NK-92 treated with Interleukin-12 subunit alpha and Interleukin-12 subunit beta, amount 100 ng/mL, for 24 hours (cell line): Measurements from ENCODE around the gene SERPIND1.
"Not testable (repeated sequence)": the region's sequence is repeated elsewhere in the genome, so short reads cannot be mapped to it uniquely, and the experiment has no call there.

ENCODE experiments used
- DNase-seq: peaks from one replicate; lab custom pipeline; 2025; lab: John Stamatoyannopoulos, UW

The SERPIND1 gene

GRCh38 chr22:20813056-20813455 is 39.1 kb downstream of the SERPIND1 start:
- DNase-seq, result no peak

DNA sequence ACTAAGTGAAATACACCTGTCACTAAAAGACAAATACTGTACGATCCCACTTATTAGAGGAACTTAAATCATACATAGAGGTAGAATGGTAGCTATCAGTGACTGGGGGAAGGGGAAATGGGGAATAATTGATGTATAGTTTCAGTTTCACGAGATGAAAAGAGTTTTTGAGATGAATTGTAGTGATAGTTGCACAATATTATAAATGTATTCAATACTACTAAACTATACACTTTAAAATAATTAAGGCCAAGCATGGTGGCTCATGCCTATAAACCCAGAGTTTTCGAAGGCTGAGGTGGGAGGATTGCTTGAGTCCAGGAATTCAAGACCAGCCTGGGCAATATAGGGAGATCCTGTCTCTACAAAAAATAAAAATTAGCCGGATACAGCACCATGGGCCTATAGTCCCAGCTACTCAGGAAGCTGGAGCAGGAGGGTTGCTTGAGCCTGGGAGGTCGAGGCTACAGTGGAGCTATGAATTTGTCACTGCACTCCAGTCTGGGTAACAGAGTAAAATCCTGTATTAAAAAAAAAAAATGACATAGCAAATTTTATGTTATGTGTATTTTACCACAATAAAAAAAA is 40.4 kb downstream of the SERPIND1 start:
- no peak for DNase-seq

- no peak for DNase-seq
Observed at GRCh38 chr22:20815477-20816050, 41.7 kb downstream of the SERPIND1 start.

- DNase-seq, result no peak
Observed at GRCh38 chr22:20816559-20816958, 42.6 kb downstream of the SERPIND1 start.

DNA sequence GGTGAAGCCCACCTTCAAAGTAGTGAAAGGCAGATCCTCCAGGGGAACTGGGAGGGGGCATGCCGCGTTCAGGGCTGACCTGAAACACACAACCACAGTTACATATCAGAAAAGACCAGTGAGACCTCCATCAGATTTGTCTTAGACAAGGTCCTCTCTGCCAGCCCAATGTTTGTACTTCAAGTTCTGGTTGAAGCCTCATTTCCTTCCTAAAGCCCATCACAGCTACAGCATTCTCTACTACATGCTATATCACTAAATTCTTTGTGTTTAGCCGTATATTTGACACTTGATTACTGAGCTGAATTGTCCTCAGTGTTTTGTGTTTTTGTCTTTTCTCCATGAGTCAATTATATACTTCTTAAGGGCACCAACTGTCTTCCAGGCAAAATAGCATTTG is 44.6 kb downstream of the SERPIND1 start:
- DNase-seq, result no peak

- no peak for DNase-seq
Observed at GRCh38 chr22:20819471-20819870, 45.6 kb downstream of the SERPIND1 start.

- DNase-seq, result not testable (repeated sequence)
Observed at GRCh38 chr22:20821717-20822239, 47.9 kb downstream of the SERPIND1 start.

- DNase-seq, result no peak
Observed at GRCh38 chr22:20822240-20822639, 48.3 kb downstream of the SERPIND1 start.

DNA sequence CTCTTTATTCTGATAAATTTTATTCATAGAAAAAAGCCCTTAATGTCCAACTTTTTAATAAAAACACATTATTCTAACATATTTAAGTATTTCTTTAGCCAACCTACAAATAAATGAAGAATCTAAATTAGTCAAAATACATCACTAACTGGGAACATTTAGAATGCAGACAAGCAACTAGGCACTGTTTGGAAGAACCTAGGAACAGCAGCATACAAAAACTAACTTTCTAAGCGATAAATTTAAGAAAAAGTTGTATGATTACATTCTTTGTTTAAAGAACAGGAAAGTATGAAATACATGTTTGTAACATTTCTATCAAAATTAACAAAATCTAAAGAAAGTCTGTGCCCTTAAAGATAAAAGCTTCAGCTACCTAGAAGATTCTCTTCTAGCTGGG is 49.4 kb downstream of the SERPIND1 start:
- no peak for DNase-seq

GRCh38 chr22:20825216-20825615 is 51.3 kb downstream of the SERPIND1 start:
- DNase-seq, result not testable (repeated sequence)

GRCh38 chr22:20825624-20826023 is 51.7 kb downstream of the SERPIND1 start:
- no peak for DNase-seq

GRCh38 chr22:20826373-20827152 is 52.6 kb downstream of the SERPIND1 start:
- DNase-seq, result not testable (repeated sequence)

DNA sequence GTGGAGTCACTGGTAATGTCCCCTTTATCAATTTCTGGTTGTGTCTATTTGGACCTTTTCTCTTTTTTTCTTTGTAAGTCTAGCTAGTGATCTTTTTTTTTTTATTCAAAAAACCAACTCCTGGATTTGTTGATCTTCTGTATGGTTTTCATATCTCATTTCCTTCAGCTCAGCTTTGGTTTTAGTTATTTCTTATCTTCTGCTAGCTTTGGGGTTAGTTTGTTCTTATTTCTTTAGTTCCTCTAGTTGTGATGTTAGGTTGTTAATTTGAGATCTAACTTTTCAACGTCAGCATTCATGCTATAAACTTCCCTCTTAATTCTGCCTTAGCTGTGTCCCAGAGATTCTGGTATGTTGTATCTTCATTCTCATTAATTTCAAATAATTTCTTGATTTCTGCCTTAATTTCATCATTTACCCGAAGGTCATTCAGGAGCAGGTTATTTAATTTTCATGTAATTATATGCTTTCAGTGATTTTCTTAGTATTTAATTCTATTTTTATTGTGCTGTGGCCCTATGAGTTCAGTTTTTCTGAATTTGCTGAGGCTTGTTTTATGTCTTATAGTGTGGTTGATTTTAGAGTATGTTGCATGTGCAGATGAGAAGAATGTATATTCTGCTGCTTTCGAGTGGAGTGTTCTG is 55.7 kb downstream of the SERPIND1 start:
- DNase-seq, result no peak

DNA sequence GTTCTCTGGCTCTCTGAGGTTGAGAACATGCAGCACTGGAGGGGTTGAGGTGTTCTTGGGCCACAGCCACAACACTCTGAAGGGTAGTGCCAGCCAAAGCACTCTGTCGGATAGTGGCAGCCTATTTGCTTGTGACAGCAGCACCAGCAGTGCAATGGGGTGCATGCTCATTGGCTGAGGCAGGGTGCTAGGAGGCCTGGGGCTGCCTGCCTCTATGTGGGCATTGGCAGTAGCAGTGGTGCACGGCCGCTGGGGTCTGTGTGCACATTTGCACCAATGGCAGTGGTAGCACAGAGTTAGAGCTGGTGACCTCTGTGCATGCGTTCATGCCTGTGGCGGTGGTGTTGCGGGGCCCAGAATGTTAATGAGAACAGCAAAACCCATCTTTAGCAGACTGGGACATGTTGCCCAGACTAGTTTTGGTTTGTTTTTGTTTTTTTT is 59.3 kb downstream of the SERPIND1 start:
- DNase-seq, result no peak

GRCh38 chr22:20834206-20834605 is 60.3 kb downstream of the SERPIND1 start:
- no peak for DNase-seq

DNA sequence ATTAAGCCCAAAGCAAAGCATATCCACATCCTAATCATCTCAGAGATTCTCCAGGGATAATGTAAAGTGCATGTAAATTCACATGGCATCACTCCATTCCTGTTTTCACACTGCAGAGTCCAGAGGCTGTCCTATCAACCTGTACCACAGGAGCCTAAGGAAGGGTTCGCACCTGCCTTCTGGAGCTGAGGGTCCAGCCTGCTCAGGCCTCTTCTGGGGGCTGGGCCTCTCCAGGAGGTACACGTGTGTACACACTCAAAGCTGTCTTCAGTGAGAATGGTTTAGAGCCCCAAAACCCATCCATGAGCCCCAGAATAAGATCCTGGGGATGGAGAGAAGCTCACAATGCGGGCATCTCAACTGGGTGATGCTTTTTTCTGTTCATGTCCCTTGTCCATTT is 60.8 kb downstream of the SERPIND1 start:
- DNase-seq, result no peak
